ENCODE results near the gene KIAA2012. TPM values are rescaled to one million over a fixed set of nuclear protein-coding genes. Genes with fewer than 3 reads are reported as not detected.

KIAA2012 gene
- total and polyA plus RNA-seq, 4 donors = under 0.01 to 0.61 (median 0.42) TPM

GRCh38 chr2:202116691-202117090 lies 43.6 kb downstream of the KIAA2012 start:
- no peak for DNase-seq (ENCODE audit: low spot score)
- no peak overlapping the region for H3K4me3 ChIP-seq (ENCODE audit: low read depth in 1 of 3, low read length in 3 of 3)
- TF ChIP-seq CTCF (IDR thresholded peaks at IDR 0.05; ENCODE audit: low read depth, low read length, missing input control) (no peak), JUND (IDR thresholded peaks at IDR 0.05) (no peak), NR2F2 (IDR thresholded peaks at IDR 0.05) (no peak), GABPA (IDR thresholded peaks at IDR 0.05 in 1 of 2, conservative IDR thresholded peaks at IDR 0.05 in 1 of 2) (no peak), HNF4G (IDR thresholded peaks at IDR 0.05) (no peak), ZBTB33 (IDR thresholded peaks at IDR 0.05) (no peak), EGR1 (IDR thresholded peaks at IDR 0.05; ENCODE audit: low read depth in 2 of 2) (no peak), FOXA2 (IDR thresholded peaks at IDR 0.05) (no peak), RXRA (IDR thresholded peaks at IDR 0.05) (no peak), SP1 (IDR thresholded peaks at IDR 0.05) (no peak), MAX (IDR thresholded peaks at IDR 0.05) (no peak), ATF3 (IDR thresholded peaks at IDR 0.05) (no peak), YY1 (IDR thresholded peaks at IDR 0.05) (no peak), REST (IDR thresholded peaks at IDR 0.05) (no peak), HNF4A (conservative IDR thresholded peaks at IDR 0.05) (no peak), FOXA1 (IDR thresholded peaks at IDR 0.05) (no peak), TAF1 (conservative IDR thresholded peaks at IDR 0.05) (no peak), RAD21 (IDR thresholded peaks at IDR 0.05) (no peak)
- 83% methylated on average over 1 of the region's 1 CpG for WGBS
- no peaks in the 10 kb centered on the region for H3K27me3 ChIP-seq (ENCODE audit: control insufficient read depth in 4 of 4, insufficient read depth in 4 of 4, low read length in 3 of 4)
- H3K4me1 ChIP-seq (ENCODE audit: control insufficient read depth in 4 of 4, insufficient read depth in 4 of 4, low read length in 3 of 4) = peaks cover 0 to 10% (median 8%) of the 10 kb centered on the region in 4 donors
- H3K36me3 ChIP-seq (ENCODE audit: control insufficient read depth in 4 of 4, insufficient read depth in 3 of 4, low read depth in 1 of 4, low read length in 3 of 4) = no peaks in the 10 kb centered on the region
- H3K9ac ChIP-seq (ENCODE audit: low read depth in 1 of 2, low read length in 2 of 2) = no peak overlapping the region
- no peak overlapping the region for H3K27ac ChIP-seq (ENCODE audit: low read depth in 1 of 2, low read length in 2 of 2)
- H3K9me3 ChIP-seq (ENCODE audit: control insufficient read depth in 4 of 4, low read length in 3 of 4) = peaks cover 0 to 3% (median 0%) of the 10 kb centered on the region in 4 donors
